Kidney epithelial cell (primary cell): ENCODE results near the gene CD36. TPM values are rescaled to one million over a fixed set of nuclear protein-coding genes. Genes with fewer than 3 reads are reported as not detected.

Experiments used
- DNase-seq: peaks from one replicate; pipeline ENCODE4 v3.0.0-alpha.2; 2010; ENCODE audit warnings: low read depth
- H3K27me3 ChIP-seq: 2 replicates; pipeline ENCODE4 v1.6.0; 2011; ENCODE audit warnings: low read length; ENCODE audit not compliant: control insufficient read depth, insufficient read depth
- H3K36me3 ChIP-seq: 2 replicates; pipeline ENCODE4 v1.5.1; 2011; ENCODE audit warnings: low read length; ENCODE audit not compliant: control insufficient read depth, insufficient read depth
- H3K4me3 ChIP-seq: 2 replicates; pipeline ENCODE4 v1.5.1; 2011; ENCODE audit warnings: low read depth, mild to moderate bottlenecking, control low read depth, low read length
- total RNA-seq: library from RNA; depleted of rRNA; stranded (reverse); fragments of >200 nt; gene quantifications from 2 replicates; pipeline ENCODE4 v1.2.3, GENCODE V29; 2015
- TF ChIP-seq, protein P1 (sequence below): IDR thresholded peaks from 2 replicates; pipeline ENCODE4 v1.5.1; 2011; ENCODE audit warnings: mild to moderate bottlenecking, moderate library complexity, low read length, control low read depth, inconsistent platforms; ENCODE audit not compliant: insufficient read depth, poor library complexity, severe bottlenecking

The CD36 gene
- total RNA-seq, 1 donor from 2014 or later, result not detected

DNA sequence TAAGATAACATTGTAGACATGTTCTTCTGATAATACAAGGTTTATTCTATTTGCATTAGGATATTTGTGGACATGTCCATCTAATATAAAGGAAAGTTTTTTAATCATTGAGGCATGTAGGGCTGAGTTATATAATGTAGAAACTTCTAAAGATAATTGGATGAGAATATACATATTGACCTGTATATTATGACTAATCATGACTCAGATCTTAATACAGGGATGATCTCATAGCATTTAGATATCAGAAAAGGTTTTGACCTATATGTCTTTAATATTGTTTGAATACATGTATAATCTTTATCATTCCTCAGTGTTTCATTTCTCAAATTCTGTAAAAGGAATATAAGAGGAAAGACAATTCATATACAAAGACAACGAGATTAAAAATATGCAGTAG, 39.2 kb downstream of the CD36 start:
- TF ChIP-seq, protein P1, sequence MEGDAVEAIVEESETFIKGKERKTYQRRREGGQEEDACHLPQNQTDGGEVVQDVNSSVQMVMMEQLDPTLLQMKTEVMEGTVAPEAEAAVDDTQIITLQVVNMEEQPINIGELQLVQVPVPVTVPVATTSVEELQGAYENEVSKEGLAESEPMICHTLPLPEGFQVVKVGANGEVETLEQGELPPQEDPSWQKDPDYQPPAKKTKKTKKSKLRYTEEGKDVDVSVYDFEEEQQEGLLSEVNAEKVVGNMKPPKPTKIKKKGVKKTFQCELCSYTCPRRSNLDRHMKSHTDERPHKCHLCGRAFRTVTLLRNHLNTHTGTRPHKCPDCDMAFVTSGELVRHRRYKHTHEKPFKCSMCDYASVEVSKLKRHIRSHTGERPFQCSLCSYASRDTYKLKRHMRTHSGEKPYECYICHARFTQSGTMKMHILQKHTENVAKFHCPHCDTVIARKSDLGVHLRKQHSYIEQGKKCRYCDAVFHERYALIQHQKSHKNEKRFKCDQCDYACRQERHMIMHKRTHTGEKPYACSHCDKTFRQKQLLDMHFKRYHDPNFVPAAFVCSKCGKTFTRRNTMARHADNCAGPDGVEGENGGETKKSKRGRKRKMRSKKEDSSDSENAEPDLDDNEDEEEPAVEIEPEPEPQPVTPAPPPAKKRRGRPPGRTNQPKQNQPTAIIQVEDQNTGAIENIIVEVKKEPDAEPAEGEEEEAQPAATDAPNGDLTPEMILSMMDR, result no peak
- H3K27me3 ChIP-seq, result no peaks in the 10 kb centered on the region
- no peak overlapping the region for H3K4me3 ChIP-seq
- no peak for DNase-seq
- no peaks in the 10 kb centered on the region for H3K36me3 ChIP-seq

GRCh38 chr7:80678707-80679106, 40.3 kb downstream of the CD36 start:
- H3K27me3 ChIP-seq, result no peaks in the 10 kb centered on the region
- no peaks in the 10 kb centered on the region for H3K36me3 ChIP-seq
- TF ChIP-seq, protein P1, result no peak
- no peak for DNase-seq
- no peak overlapping the region for H3K4me3 ChIP-seq

- TF ChIP-seq, protein P1, result no peak
- H3K4me3 ChIP-seq, result no peak overlapping the region
- H3K36me3 ChIP-seq, result no peaks in the 10 kb centered on the region
- no peaks in the 10 kb centered on the region for H3K27me3 ChIP-seq
- no peak for DNase-seq
These were observed 41.8 kb downstream of the CD36 start for GRCh38 chr7:80679921-80680907.

GRCh38 chr7:80681272-80681885, 42.9 kb downstream of the CD36 start:
- DNase-seq, result no peak
- Histone ChIP-seq H3K4me3 (no peak overlapping the region), H3K27me3 (no peaks in the 10 kb centered on the region), H3K36me3 (no peaks in the 10 kb centered on the region)
- TF ChIP-seq, protein P1, result peak; percentile 51

- no peak for DNase-seq
- H3K27me3 ChIP-seq, result no peaks in the 10 kb centered on the region
- H3K36me3 ChIP-seq, result no peaks in the 10 kb centered on the region
- H3K4me3 ChIP-seq, result no peak overlapping the region
- TF ChIP-seq, protein P1, result no peak
These were observed 44.3 kb downstream of the CD36 start for GRCh38 chr7:80682744-80683143.
